ENCODE data around the gene COL8A1.

- no peak for TF ChIP-seq CTCF (IDR thresholded peaks at IDR 0.05)
- no peak for TF ChIP-seq ZNF281 (CRISPR knock-in tag; IDR thresholded peaks at IDR 0.05)
- TF ChIP-seq E2F1 (CRISPR knock-in tag; IDR thresholded peaks at IDR 0.05) = no peak
- TF ChIP-seq USF2 (CRISPR knock-in tag; IDR thresholded peaks at IDR 0.05) = no peak
- TF ChIP-seq SP1 (CRISPR knock-in tag; conservative IDR thresholded peaks at IDR 0.05) = no peak
- TF ChIP-seq PREB (CRISPR knock-in tag; IDR thresholded peaks at IDR 0.05; ENCODE audit: borderline replicate concordance) = no peak
- no peak for TF ChIP-seq E2F4 (CRISPR knock-in tag; IDR thresholded peaks at IDR 0.05; ENCODE audit: borderline replicate concordance, low read depth)
- no peak for TF ChIP-seq ZNF121 (CRISPR knock-in tag; IDR thresholded peaks at IDR 0.05)
- no peak for TF ChIP-seq CREB1 (CRISPR knock-in tag; IDR thresholded peaks at IDR 0.05)
- TF ChIP-seq NR1H2 (CRISPR knock-in tag; IDR thresholded peaks at IDR 0.05) = no peak
- TF ChIP-seq TEAD4 (CRISPR knock-in tag; IDR thresholded peaks at IDR 0.05) = no peak
- no peak for TF ChIP-seq USF1 (CRISPR knock-in tag; IDR thresholded peaks at IDR 0.05)
- no peak for TF ChIP-seq TP53 (CRISPR knock-in tag; IDR thresholded peaks at IDR 0.05)
- no peak for TF ChIP-seq ATF2 (CRISPR knock-in tag; IDR thresholded peaks at IDR 0.05; ENCODE audit: borderline replicate concordance, low read depth)
These were observed 1.9 kb downstream of the COL8A1 start for GRCh38 chr3:99640214-99640851.

Data from WTC11 (cell line).